DOHH2 (cell line): ENCODE measurements around the gene ADI1.

Source experiments
- H3F3A ChIP-seq: fragments of 200-600 bp; sonication (generic), shearing (Covaris generic); 2 replicates; pipeline ENCODE4 v1.6.0; 2016; ENCODE audit warnings: antibody characterized with exemption, mild to moderate bottlenecking; ENCODE audit not compliant: control insufficient read depth, insufficient read depth
- H3K27ac ChIP-seq: fragments of 200-600 bp; sonication (generic); 2 replicates; pipeline ENCODE4 v1.5.1; 2014; ENCODE audit warnings: low read depth, mild to moderate bottlenecking, low read length, moderate library complexity
- H3K27me3 ChIP-seq: fragments of 200-600 bp; sonication (generic); 2 replicates; pipeline ENCODE4 v1.6.1; 2014; ENCODE audit warnings: mild to moderate bottlenecking, low read length, mixed read lengths; ENCODE audit not compliant: control insufficient read depth
- H3K36me3 ChIP-seq: fragments of 200-600 bp; sonication (generic); 2 replicates; pipeline ENCODE4 v1.6.1; 2014; ENCODE audit warnings: mild to moderate bottlenecking, low read length, moderate library complexity, mixed read lengths; ENCODE audit not compliant: control insufficient read depth
- H3K4me1 ChIP-seq: fragments of 200-600 bp; sonication (generic); 2 replicates; pipeline ENCODE4 v1.6.1; 2014; ENCODE audit warnings: mild to moderate bottlenecking, low read length, mixed read lengths; ENCODE audit not compliant: control insufficient read depth
- H3K4me2 ChIP-seq: fragments of 200-600 bp; sonication (generic); 2 replicates; pipeline ENCODE4 v1.6.0; 2014; ENCODE audit warnings: mild to moderate bottlenecking, low read length, moderate library complexity
- H3K4me3 ChIP-seq: fragments of 200-600 bp; sonication (generic); 2 replicates; pipeline ENCODE4 v1.5.1; 2014; ENCODE audit warnings: mild to moderate bottlenecking, low read length, mixed read lengths
- H3K79me2 ChIP-seq: fragments of 200-600 bp; sonication (generic); 2 replicates; pipeline ENCODE4 v1.6.1; 2014; ENCODE audit warnings: mild to moderate bottlenecking, low read length, mixed read lengths; ENCODE audit not compliant: control insufficient read depth
- H3K9me2 ChIP-seq: fragments of 200-600 bp; sonication (generic); replicated peaks from 2 replicates; pipeline ENCODE4 v1.6.1; 2014; ENCODE audit warnings: mild to moderate bottlenecking, low read length, mixed read lengths; ENCODE audit not compliant: control insufficient read depth
- H3K9me3 ChIP-seq: fragments of 200-600 bp; sonication (generic); 2 replicates; pipeline ENCODE4 v1.6.1; 2014; ENCODE audit warnings: antibody characterized with exemption, low read length, mixed read lengths; ENCODE audit not compliant: control insufficient read depth, insufficient read depth
- H4K20me1 ChIP-seq: fragments of 200-600 bp; sonication (generic); 2 replicates; pipeline ENCODE4 v1.6.0; 2014; ENCODE audit warnings: low read depth, mild to moderate bottlenecking, antibody characterized with exemption, low read length, moderate library complexity; ENCODE audit not compliant: control insufficient read depth, insufficient read depth
- EZH2phosphoT487 ChIP-seq: fragments of 200-600 bp; sonication (generic); IDR thresholded peaks from 2 replicates; pipeline ENCODE4 v1.6.1; 2017; ENCODE audit warnings: borderline replicate concordance, mild to moderate bottlenecking, antibody characterized with exemption, low read length, moderate library complexity, mixed read lengths
- TF ChIP-seq, protein P1 (sequence below): fragments of 200-600 bp; sonication (generic); IDR thresholded peaks from one replicate; pipeline ENCODE4 v1.5.1; 2014; ENCODE audit warnings: antibody characterized with exemption, mild to moderate bottlenecking, low read depth, low read length; ENCODE audit not compliant: poor library complexity, severe bottlenecking

The ADI1 gene

DNA sequence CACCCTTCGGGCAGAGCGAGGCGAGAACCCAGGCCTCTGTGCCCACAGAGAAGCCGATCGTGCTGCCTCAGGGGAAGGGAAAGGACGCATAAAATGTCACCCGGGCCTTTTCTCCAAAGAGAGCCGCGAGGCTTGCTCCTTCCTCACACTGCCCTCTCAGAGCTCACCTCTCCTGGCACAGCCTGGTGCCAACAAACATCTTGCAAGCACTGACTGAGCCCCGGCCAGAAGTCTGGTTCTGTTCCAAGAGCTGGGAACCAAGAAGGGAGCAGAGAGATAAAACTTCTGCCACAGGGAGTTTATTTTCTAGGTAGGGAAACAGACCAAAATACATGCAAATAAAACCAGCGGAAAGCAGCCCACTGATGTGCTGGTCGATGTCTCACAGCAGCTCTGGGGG, 13.6 kb upstream of the ADI1 start:
- Histone ChIP-seq H3F3A (no peaks in the 10 kb centered on the region; the same call in 1 of the 2 replicates), H3K4me2 (no peak overlapping the region), H3K27me3 (no peaks in the 10 kb centered on the region), H3K4me3 (no peak overlapping the region), H3K36me3 (peaks cover 21% of the 10 kb centered on the region; the same call in 1 of the 2 replicates), H3K9me2 (no peaks in the 10 kb centered on the region), H3K27ac (no peak overlapping the region), H4K20me1 (no peaks in the 10 kb centered on the region), H3K4me1 (peaks cover 8% of the 10 kb centered on the region; the same call in 1 of the 2 replicates), H3K79me2 (no peaks in the 10 kb centered on the region), H3K9me3 (peaks cover 13% of the 10 kb centered on the region; the same call in 1 of the 2 replicates)
- no peak for TF ChIP-seq EZH2phosphoT487
- TF ChIP-seq, protein P1, sequence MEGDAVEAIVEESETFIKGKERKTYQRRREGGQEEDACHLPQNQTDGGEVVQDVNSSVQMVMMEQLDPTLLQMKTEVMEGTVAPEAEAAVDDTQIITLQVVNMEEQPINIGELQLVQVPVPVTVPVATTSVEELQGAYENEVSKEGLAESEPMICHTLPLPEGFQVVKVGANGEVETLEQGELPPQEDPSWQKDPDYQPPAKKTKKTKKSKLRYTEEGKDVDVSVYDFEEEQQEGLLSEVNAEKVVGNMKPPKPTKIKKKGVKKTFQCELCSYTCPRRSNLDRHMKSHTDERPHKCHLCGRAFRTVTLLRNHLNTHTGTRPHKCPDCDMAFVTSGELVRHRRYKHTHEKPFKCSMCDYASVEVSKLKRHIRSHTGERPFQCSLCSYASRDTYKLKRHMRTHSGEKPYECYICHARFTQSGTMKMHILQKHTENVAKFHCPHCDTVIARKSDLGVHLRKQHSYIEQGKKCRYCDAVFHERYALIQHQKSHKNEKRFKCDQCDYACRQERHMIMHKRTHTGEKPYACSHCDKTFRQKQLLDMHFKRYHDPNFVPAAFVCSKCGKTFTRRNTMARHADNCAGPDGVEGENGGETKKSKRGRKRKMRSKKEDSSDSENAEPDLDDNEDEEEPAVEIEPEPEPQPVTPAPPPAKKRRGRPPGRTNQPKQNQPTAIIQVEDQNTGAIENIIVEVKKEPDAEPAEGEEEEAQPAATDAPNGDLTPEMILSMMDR, result no peak

DNA sequence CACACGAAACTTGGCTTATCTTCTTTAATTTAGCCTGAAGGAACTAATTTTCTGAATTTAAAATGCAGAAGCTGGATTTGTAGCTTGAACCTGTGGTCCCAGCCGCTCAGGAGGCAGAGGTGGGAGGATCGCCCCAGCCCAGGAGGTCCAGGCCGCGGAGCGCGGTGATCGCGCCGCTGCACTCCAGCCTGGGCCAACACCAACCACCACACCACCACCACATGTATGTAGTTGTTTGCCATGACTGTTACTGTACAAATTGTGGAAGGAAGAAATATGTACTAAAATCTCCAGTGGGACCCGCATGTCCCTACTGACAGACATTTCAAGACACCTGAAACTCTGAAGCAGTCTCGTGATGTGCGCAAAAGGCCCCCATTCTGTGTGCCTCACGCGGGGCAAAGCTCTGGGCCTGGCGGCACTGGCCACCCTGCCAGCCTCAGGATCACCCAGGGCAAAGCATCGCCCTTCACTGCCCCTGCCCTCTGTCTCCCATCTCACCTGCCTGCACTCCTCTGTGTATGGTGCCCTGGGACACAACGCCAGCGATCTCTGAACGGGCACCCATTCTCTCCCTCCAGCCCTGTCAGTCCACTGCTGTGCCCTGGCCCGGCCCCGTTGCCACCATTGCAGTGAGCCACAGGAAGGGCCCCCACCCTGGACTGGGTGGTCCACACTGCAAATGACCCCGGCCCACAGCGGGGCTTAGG, 10.1 kb upstream of the ADI1 start:
- Histone ChIP-seq H3F3A (peaks cover 4% of the 10 kb centered on the region; the same call in 1 of the 2 replicates), H3K27ac (no peak overlapping the region), H3K9me2 (no peaks in the 10 kb centered on the region), H3K4me2 (no peak overlapping the region), H4K20me1 (no peaks in the 10 kb centered on the region), H3K4me1 (no peaks in the 10 kb centered on the region), H3K27me3 (no peaks in the 10 kb centered on the region), H3K9me3 (peaks cover 8% of the 10 kb centered on the region; the same call in 1 of the 2 replicates), H3K36me3 (peaks cover 9% of the 10 kb centered on the region; the same call in 1 of the 2 replicates), H3K4me3 (no peak overlapping the region), H3K79me2 (no peaks in the 10 kb centered on the region)
- TF ChIP-seq EZH2phosphoT487, result no peak
- TF ChIP-seq, protein P1, result no peak

DNA sequence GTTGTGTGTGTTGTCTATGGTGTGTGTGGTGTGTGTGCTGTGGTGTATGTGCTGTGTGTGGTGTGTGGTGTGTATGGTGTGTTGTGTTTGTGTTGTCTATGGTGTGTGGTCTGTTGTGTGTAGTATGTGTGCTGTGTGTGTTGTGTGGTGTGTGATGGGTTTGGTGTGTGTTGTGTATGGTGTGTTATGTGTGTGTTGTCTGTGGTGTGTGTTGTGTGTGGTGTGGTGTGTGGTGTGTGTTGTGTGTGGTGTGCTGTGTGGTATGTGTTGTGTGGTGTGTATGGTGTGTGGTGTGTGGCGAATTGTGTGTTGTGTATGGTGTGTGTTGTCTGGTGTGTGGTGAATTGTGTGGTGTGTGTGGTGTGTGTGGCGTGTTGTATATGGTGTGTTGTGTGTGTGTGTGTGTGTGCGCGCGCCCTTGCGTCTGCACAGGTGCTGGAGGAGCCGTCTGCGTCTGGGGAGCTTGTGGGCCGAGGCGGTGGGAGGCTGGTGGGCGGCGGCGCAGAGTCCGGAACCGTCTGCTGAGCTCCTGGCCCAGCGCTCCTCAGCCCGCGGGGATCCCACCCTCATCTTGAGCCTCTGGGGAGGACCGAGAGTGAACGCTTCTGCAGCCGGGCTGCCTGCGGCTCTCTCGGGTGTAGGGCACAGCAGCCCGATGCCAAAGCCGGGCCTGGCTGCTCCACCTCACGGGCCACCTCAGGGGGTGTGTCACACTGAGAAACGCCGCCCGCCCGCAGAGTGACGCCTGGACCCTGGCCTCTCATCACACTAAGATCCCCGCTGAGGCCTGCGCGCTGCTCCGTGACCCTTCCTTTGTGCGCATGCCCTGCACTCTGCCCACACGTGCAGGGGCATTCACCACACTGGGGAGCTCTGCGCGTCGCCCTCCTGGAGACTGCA, 8.8 kb upstream of the ADI1 start:
- Histone ChIP-seq H3K4me3 (no peak overlapping the region), H3F3A (peaks cover 4% of the 10 kb centered on the region; the same call in 1 of the 2 replicates), H4K20me1 (no peaks in the 10 kb centered on the region), H3K4me1 (no peaks in the 10 kb centered on the region), H3K9me2 (no peaks in the 10 kb centered on the region), H3K27ac (no peak overlapping the region), H3K79me2 (no peaks in the 10 kb centered on the region), H3K36me3 (no peaks in the 10 kb centered on the region; the same call in 1 of the 2 replicates), H3K9me3 (no peaks in the 10 kb centered on the region), H3K4me2 (no peak overlapping the region), H3K27me3 (no peaks in the 10 kb centered on the region)
- no peak for TF ChIP-seq EZH2phosphoT487
- TF ChIP-seq, protein P1, result no peak
